ENCODE data around the gene PTTG1IP.

PTTG1IP gene

DNA sequence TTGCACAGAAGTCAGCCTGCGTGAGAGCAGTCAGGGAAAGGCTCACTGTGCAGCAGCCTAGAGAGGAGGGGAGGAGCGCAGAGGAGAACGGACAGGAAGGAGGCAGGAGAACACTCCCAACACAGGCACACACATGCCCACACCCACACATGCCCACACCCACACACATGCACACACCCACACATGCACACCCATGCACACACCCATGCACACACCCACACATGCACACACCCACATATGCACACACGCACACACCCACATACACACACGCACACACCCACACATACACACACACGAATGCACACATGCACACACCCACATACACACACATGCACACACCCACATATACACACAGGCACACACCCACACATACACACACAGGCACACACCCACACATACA is 62.7 kb downstream of the PTTG1IP start:
- DNase-seq = no peak
- Mint-ChIP-seq H3K36me3 (ENCODE audit: low read depth) (peaks cover 56% of the 10 kb centered on the region), H3K27ac (peak overlapping the region; percentile 66), H3K4me3 (no peak overlapping the region), H3K27me3 (ENCODE audit: low read depth, poor library complexity) (no peaks in the 10 kb centered on the region), H3K4me1 (peaks cover 2% of the 10 kb centered on the region), H3K9me3 (no peaks in the 10 kb centered on the region)
- TF ChIP-seq, protein P1, sequence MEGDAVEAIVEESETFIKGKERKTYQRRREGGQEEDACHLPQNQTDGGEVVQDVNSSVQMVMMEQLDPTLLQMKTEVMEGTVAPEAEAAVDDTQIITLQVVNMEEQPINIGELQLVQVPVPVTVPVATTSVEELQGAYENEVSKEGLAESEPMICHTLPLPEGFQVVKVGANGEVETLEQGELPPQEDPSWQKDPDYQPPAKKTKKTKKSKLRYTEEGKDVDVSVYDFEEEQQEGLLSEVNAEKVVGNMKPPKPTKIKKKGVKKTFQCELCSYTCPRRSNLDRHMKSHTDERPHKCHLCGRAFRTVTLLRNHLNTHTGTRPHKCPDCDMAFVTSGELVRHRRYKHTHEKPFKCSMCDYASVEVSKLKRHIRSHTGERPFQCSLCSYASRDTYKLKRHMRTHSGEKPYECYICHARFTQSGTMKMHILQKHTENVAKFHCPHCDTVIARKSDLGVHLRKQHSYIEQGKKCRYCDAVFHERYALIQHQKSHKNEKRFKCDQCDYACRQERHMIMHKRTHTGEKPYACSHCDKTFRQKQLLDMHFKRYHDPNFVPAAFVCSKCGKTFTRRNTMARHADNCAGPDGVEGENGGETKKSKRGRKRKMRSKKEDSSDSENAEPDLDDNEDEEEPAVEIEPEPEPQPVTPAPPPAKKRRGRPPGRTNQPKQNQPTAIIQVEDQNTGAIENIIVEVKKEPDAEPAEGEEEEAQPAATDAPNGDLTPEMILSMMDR (IDR thresholded peaks at IDR 0.05) = no peak

DNA sequence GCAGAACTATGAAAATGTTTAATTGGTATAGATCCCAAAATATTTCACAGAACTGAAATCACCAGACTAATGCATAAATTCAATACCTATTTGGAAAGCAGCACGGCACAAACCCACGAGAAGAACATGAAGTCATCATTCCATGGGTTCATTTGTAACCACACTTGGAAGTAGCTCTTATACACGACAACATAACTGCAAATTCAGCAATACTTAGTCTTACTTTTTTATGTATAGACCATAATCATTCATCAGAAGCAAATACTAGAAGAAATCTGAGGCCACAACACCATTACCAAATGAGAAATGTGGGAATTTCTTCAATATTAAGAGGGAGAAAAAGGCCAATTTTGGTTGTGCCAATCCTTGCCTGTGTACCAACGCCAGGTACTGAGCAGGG is 67.6 kb downstream of the PTTG1IP start:
- peaks cover 47% of the 10 kb centered on the region for H3K36me3 Mint-ChIP-seq (ENCODE audit: low read depth)

DNA sequence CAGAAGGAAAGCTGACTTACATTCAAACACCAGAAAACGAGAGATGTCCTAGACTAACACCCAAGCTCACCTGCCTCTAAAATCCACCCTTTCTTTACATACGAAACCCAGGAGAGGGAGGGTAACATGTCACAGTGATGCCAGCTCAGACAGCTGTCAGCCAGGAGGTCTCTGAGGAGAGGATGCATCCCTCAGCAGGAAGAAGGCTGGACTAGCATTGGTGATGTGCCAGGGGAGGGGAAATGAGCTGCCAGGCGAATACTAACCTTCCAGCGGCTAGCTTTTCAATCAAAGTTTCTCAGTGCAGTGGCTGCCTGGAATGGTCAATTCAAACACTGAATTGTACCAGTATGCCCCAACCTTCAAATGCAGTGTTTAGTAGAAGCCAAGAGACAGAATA is 68.3 kb downstream of the PTTG1IP start:
- peaks cover 44% of the 10 kb centered on the region for H3K36me3 Mint-ChIP-seq (ENCODE audit: low read depth)
- no peak overlapping the region for H3K4me3 Mint-ChIP-seq
- no peaks in the 10 kb centered on the region for H3K27me3 Mint-ChIP-seq (ENCODE audit: low read depth, poor library complexity)
- H3K27ac Mint-ChIP-seq = no peak overlapping the region
- H3K9me3 Mint-ChIP-seq = no peaks in the 10 kb centered on the region
- peaks cover 28% of the 10 kb centered on the region for H3K4me1 Mint-ChIP-seq
- DNase-seq = no peak
- TF ChIP-seq, protein P1 (IDR thresholded peaks at IDR 0.05) = no peak

More for the DNA sequence above, 67.6 kb downstream of the PTTG1IP start:
- DNase-seq = no peak
- Mint-ChIP-seq H3K4me1 (peaks cover 21% of the 10 kb centered on the region), H3K4me3 (no peak overlapping the region), H3K27me3 (ENCODE audit: low read depth, poor library complexity) (no peaks in the 10 kb centered on the region), H3K9me3 (no peaks in the 10 kb centered on the region), H3K27ac (no peak overlapping the region)
- TF ChIP-seq, protein P1 (IDR thresholded peaks at IDR 0.05) = no peak

DNA sequence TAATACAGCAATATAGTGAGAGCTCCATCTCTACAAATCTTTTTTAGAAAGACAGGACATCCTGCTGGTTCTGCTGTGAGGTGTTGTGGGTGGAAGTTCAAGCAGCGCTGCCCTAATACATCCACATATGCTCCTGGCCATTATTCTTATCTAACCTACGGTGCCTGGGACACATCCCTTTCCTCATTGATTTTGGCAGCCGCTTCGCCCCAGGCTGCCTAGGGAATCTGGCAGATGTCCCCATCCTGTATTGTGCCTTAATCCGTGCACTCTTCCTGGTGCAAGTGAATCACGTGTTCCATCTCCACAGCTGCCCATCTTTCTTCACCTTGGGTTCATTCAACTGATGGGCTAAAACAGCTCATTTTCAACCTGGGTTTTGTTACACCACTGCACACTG is 68.7 kb downstream of the PTTG1IP start:
- DNase-seq = no peak
- Mint-ChIP-seq H3K4me1 (peaks cover 32% of the 10 kb centered on the region), H3K4me3 (no peak overlapping the region), H3K27ac (no peak overlapping the region), H3K9me3 (no peaks in the 10 kb centered on the region), H3K27me3 (ENCODE audit: low read depth, poor library complexity) (no peaks in the 10 kb centered on the region), H3K36me3 (ENCODE audit: low read depth) (peaks cover 44% of the 10 kb centered on the region)
- TF ChIP-seq, protein P1 (IDR thresholded peaks at IDR 0.05) = no peak

DNA sequence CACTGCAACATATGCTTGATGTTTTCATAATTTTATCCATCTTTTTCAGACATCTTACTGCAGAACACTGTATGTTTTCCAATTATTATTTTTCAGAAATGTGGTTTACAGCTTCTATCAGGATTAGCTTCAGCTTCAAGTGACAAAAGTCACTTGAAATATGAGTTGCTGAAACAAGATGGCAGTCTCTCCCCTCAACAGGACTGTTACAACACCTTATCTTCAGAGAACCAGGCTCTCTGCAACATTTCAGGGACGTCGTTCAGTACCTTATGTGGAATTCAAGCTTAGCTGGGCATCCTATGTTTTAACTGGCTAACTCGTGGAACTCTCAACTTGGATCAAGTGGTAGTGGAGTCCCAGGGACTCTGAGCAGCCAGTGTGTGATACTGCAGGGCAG is 69.8 kb downstream of the PTTG1IP start:
- Mint-ChIP-seq H3K27me3 (ENCODE audit: low read depth, poor library complexity) (no peaks in the 10 kb centered on the region), H3K9me3 (peaks cover under 1% of the 10 kb centered on the region), H3K27ac (peak overlapping the region; percentile 67), H3K36me3 (ENCODE audit: low read depth) (peaks cover 44% of the 10 kb centered on the region), H3K4me3 (peak overlapping the region; percentile 91), H3K4me1 (peaks cover 39% of the 10 kb centered on the region)
- no peak for DNase-seq
- TF ChIP-seq, protein P1 (IDR thresholded peaks at IDR 0.05) = no peak

DNA sequence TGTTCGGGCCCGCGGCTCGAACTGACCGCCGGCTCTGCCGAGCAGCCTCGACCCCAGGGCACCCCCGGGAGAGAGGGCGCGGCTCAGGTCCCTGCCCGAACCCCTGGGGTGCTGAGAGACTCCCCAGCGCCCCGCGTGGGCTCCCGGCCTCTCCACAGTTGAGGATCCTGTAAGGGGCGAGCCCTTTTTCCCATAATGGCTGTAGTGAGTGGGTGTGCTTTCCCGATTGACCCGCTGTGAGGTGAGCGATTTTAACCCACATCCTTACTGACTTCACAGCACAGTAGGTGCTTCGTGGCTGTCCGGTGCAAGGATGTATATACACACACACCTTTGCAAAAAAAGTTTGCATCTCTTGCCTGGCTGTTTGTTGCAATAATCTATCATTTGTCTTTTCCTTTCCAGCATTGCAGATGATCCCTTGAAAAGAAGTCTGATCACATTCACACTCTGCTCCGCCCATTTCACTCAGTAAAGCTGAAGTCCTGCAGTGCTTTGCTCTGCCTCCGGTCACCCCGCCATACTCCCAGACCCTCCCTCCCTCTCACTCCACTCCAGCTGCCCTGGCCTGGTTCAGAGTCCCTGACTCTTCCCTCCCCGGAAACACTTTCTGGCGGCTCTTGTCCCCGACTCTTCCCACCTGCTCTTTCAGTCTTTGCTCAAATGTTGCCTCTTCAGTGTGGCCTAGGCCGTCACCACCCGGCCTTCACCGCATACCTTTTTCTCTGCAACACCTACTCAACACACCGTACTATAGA is 70.9 kb downstream of the PTTG1IP start:
- peak overlapping the region; percentile 91 for H3K4me3 Mint-ChIP-seq
- H3K4me1 Mint-ChIP-seq = peaks cover 39% of the 10 kb centered on the region
- TF ChIP-seq, protein P1 (IDR thresholded peaks at IDR 0.05) = no peak
- no peaks in the 10 kb centered on the region for H3K27me3 Mint-ChIP-seq (ENCODE audit: low read depth, poor library complexity)
- H3K27ac Mint-ChIP-seq = peak overlapping the region; percentile 83
- DNase-seq = peak; percentile 27
- H3K36me3 Mint-ChIP-seq (ENCODE audit: low read depth) = peaks cover 50% of the 10 kb centered on the region
- H3K9me3 Mint-ChIP-seq = peaks cover 3% of the 10 kb centered on the region

Data from nephron progenitor cell (in vitro differentiated cells).